ENCODE results near the gene LRMDA. TPM values are rescaled to one million over a fixed set of nuclear protein-coding genes. Genes with fewer than 3 reads are reported as not detected.

Gene LRMDA
- total RNA-seq, 4 donors from 2014 or later: 7.3 to 20.1 (median 8.4) TPM

DNA sequence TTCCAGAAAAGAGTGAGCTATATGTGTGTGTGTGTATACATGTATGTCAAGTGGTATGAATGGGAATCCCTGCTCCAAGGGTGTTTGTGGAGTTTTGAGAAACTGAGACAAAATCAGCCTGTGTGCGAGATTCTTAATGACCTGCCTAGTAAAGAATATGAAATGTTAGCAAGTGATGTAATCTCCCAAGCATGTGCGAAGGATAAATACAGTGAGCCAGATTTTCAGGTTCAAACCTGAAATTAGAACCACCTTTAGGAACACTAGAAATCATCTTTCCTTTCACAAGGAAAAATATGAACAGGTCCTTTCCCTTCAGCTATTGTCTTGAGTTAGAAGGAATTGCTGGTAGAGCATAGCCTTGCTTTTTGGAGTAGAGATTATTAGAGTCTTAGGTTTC lies 457.6 kb downstream of the LRMDA start:
- no peaks in the 10 kb centered on the region for H3K4me1 ChIP-seq

DNA sequence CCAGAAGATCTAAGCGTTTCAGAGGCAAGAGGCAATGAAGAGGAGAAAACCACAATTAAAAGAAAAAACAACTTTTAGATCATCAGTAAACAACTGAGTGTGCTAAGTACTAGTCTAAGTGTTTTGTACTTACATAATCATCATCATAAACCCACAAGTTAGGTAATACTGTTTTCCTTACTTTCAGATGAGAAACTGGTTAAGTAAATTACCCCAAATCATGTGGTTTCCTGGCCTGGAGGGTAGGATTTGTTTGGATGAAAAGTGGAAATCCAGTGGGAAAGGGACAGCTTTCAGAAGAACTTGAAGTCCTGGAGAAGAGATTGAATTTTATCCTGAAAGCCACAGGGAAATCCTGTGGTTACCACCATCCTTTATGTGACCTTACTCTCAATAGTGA lies 463.3 kb downstream of the LRMDA start:
- H3K27ac ChIP-seq: no peak overlapping the region
- H3K27me3 ChIP-seq: no peaks in the 10 kb centered on the region
- no peaks in the 10 kb centered on the region for H3K36me3 ChIP-seq
- WGBS, 2 donors (ENCODE audit: low coverage in 1 of 2): 100% methylated on average over 1 of the region's 1 CpG
- H3K4me1 ChIP-seq: no peaks in the 10 kb centered on the region
- H3K9me3 ChIP-seq: no peaks in the 10 kb centered on the region
- no peak overlapping the region for H3K4me3 ChIP-seq
- TF ChIP-seq POLR2AphosphoS5 (IDR thresholded peaks at IDR 0.05) (no peak), POLR2A (IDR thresholded peaks at IDR 0.05) (no peak), EP300 (IDR thresholded peaks at IDR 0.05) (no peak)
- TF ChIP-seq, protein P1, sequence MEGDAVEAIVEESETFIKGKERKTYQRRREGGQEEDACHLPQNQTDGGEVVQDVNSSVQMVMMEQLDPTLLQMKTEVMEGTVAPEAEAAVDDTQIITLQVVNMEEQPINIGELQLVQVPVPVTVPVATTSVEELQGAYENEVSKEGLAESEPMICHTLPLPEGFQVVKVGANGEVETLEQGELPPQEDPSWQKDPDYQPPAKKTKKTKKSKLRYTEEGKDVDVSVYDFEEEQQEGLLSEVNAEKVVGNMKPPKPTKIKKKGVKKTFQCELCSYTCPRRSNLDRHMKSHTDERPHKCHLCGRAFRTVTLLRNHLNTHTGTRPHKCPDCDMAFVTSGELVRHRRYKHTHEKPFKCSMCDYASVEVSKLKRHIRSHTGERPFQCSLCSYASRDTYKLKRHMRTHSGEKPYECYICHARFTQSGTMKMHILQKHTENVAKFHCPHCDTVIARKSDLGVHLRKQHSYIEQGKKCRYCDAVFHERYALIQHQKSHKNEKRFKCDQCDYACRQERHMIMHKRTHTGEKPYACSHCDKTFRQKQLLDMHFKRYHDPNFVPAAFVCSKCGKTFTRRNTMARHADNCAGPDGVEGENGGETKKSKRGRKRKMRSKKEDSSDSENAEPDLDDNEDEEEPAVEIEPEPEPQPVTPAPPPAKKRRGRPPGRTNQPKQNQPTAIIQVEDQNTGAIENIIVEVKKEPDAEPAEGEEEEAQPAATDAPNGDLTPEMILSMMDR (IDR thresholded peaks at IDR 0.05): no peak
- no peak for ATAC-seq

More for the DNA sequence above, 457.6 kb downstream of the LRMDA start:
- Histone ChIP-seq H3K36me3 (no peaks in the 10 kb centered on the region), H3K27me3 (no peaks in the 10 kb centered on the region), H3K4me3 (no peak overlapping the region), H3K9me3 (no peaks in the 10 kb centered on the region), H3K27ac (no peak overlapping the region)
- TF ChIP-seq, protein P1 (IDR thresholded peaks at IDR 0.05): no peak
- WGBS, 2 donors (ENCODE audit: low coverage in 1 of 2): 93 to 94% methylated on average over 2 of the region's 2 CpGs
- ATAC-seq: no peak

DNA sequence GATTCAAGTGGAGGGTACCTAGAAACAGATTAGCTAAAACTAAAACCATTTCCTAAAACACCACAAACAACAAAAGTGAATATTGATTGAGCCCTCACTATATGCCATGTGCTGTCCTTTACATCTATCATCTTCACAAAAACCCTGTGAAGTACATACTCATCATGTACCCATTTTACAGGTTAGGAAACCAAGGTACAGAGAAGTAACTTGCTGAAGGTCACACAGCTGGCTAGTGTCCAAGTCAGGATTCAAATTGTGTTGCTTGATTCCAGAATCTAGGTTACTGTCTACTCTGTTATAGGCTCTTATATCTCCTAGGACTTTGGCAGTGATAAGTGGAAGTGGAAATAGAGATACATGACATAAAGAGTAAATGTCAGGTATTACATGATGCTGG lies 463.8 kb downstream of the LRMDA start:
- no peak for ATAC-seq
- Histone ChIP-seq H3K27ac (no peak overlapping the region), H3K36me3 (no peaks in the 10 kb centered on the region), H3K9me3 (no peaks in the 10 kb centered on the region), H3K4me1 (no peaks in the 10 kb centered on the region), H3K27me3 (no peaks in the 10 kb centered on the region), H3K4me3 (no peak overlapping the region)
- TF ChIP-seq POLR2A (IDR thresholded peaks at IDR 0.05) (no peak), EP300 (IDR thresholded peaks at IDR 0.05) (no peak)

DNA sequence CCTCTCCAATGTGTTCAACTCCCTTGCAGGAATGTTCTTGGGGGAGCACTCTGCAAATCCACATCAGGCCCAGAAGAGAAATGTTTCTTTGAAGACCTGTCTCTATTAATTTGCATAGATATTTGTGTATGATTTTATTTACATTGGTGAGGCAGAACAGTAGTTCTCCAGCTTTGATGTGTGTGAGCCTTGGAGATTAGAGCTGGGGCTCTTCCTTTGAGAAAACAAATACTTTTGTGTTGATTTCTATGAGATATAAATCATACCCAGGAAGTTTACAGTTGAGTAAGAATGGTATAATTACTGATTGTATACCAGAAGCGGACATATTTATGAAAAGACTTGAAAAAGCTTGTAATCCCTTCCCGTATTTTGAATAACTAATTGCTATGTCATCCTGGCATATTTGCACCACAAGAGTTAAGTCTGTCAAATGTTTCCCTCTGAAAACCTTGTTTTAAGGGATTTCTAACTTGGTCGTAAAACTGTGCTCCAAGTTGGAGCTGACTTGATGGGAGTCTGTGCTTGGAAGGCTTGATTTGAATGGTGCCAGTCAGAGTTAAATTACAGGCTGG lies 468.5 kb downstream of the LRMDA start:
- Histone ChIP-seq H3K9me3 (no peaks in the 10 kb centered on the region), H3K4me1 (no peaks in the 10 kb centered on the region), H3K27me3 (no peaks in the 10 kb centered on the region), H3K4me3 (no peak overlapping the region), H3K27ac (no peak overlapping the region), H3K36me3 (no peaks in the 10 kb centered on the region)
- WGBS, 2 donors (ENCODE audit: low coverage in 1 of 2): 79 to 83% methylated on average over 2 of the region's 3 CpGs
- no peak for ATAC-seq
- TF ChIP-seq, protein P1 (IDR thresholded peaks at IDR 0.05): no peak
- TF ChIP-seq EP300 (IDR thresholded peaks at IDR 0.05) (no peak), POLR2A (IDR thresholded peaks at IDR 0.05) (no peak), POLR2AphosphoS5 (IDR thresholded peaks at IDR 0.05) (no peak)

DNA sequence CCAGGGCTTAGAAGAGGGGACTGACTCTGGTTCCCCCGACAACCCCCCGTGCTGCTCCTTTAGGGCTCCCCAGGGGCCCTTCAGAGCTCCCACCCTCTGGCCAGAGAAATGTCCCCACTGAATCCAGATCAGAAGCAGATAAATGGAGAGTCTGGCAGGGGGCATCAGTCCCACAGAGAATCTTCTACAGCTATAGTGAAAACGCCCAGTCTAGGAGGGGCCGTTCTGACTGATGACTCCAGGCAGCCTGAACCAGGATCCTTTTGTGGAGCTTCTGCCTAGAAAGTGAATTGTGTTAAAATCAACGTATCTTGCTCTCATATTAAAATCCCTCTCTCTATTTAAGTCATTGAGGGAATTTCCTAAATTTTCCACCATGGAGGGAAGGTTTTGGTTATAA lies 471.4 kb downstream of the LRMDA start:
- ATAC-seq: no peak
- no peaks in the 10 kb centered on the region for H3K9me3 ChIP-seq
- H3K27ac ChIP-seq: no peak overlapping the region
- WGBS, 2 donors (ENCODE audit: low coverage in 1 of 2): 73 to 98% methylated on average over 3 of the region's 5 CpGs
- H3K4me1 ChIP-seq: no peaks in the 10 kb centered on the region
- H3K4me3 ChIP-seq: no peak overlapping the region
- no peaks in the 10 kb centered on the region for H3K27me3 ChIP-seq
- TF ChIP-seq EP300 (IDR thresholded peaks at IDR 0.05): no peak
- TF ChIP-seq, protein P1 (IDR thresholded peaks at IDR 0.05): no peak
- no peak for TF ChIP-seq POLR2AphosphoS5 (IDR thresholded peaks at IDR 0.05)
- no peak for TF ChIP-seq POLR2A (IDR thresholded peaks at IDR 0.05)
- no peaks in the 10 kb centered on the region for H3K36me3 ChIP-seq
